Activated CD4-positive, alpha-beta T cell treated with anti-CD3 and anti-CD28 coated beads, Interleukin-2, amount 10 ng/mL, durations not matched to agents 24 days and 14 days (primary cell): ENCODE data around the gene JAG1. TPM values are rescaled to one million over a fixed set of nuclear protein-coding genes. Genes with fewer than 3 reads are reported as not detected.

Experiments used
- DNase-seq: peaks from one replicate; pipeline ENCODE4 v3.0.0; 2022
- H3K27ac Mint-ChIP-seq: one replicate; pipeline ENCODE4 v1.8.0; 2022; ENCODE audit warnings: mild to moderate bottlenecking, mixed read lengths
- H3K27me3 Mint-ChIP-seq: one replicate; pipeline ENCODE4 v1.8.0; 2022; ENCODE audit warnings: mixed read lengths
- H3K36me3 Mint-ChIP-seq: one replicate; pipeline ENCODE4 v1.8.0; 2022; ENCODE audit warnings: low read depth, mild to moderate bottlenecking, mixed read lengths
- H3K4me1 Mint-ChIP-seq: one replicate; pipeline ENCODE4 v1.8.0; 2021; ENCODE audit warnings: mixed read lengths
- H3K4me3 Mint-ChIP-seq: one replicate; pipeline ENCODE4 v1.8.0; 2022; ENCODE audit warnings: mild to moderate bottlenecking, moderate library complexity, mixed read lengths
- H3K9me3 Mint-ChIP-seq: one replicate; pipeline ENCODE4 v1.8.0; 2021; ENCODE audit warnings: mixed read lengths
- intact Hi-C: fragments of 100-400 bp; cut with micrococcal nuclease; formaldehyde crosslinking; loops from one replicate; pipeline ENCODE4 v1.15.1; 2023
- total RNA-seq: library from RNA; stranded (reverse); gene quantifications from 2 replicates; pipeline ENCODE4 v1.2.3, GENCODE V29; 2022

Gene JAG1
- total RNA-seq, 1 donor from 2014 or later, result 1.1 TPM

- Mint-ChIP-seq H3K4me3 (no peak overlapping the region), H3K9me3 (no peaks in the 10 kb centered on the region), H3K27me3 (peaks cover 48% of the 10 kb centered on the region), H3K36me3 (no peaks in the 10 kb centered on the region), H3K4me1 (peaks cover 24% of the 10 kb centered on the region), H3K27ac (no peak overlapping the region)
- intact Hi-C loops, result no loop called here
- no peak for DNase-seq
These were observed 5.0 kb downstream of the JAG1 start for GRCh38 chr20:10668677-10669368.

GRCh38 chr20:10667560-10668167 is 6.1 kb downstream of the JAG1 start:
- peaks cover 49% of the 10 kb centered on the region for H3K27me3 Mint-ChIP-seq
- peaks cover 18% of the 10 kb centered on the region for H3K4me1 Mint-ChIP-seq
- H3K9me3 Mint-ChIP-seq, result no peaks in the 10 kb centered on the region
- intact Hi-C loops, result no loop called here
- H3K27ac Mint-ChIP-seq, result no peak overlapping the region
- no peak overlapping the region for H3K4me3 Mint-ChIP-seq
- no peaks in the 10 kb centered on the region for H3K36me3 Mint-ChIP-seq
- DNase-seq, result no peak

GRCh38 chr20:10667077-10667401 is 6.8 kb downstream of the JAG1 start:
- Mint-ChIP-seq H3K4me1 (peaks cover 14% of the 10 kb centered on the region), H3K27ac (no peak overlapping the region), H3K9me3 (no peaks in the 10 kb centered on the region), H3K4me3 (no peak overlapping the region), H3K27me3 (peaks cover 50% of the 10 kb centered on the region), H3K36me3 (no peaks in the 10 kb centered on the region)
- DNase-seq, result no peak
- intact Hi-C loops, result no loop called here

- DNase-seq, result no peak
- Mint-ChIP-seq H3K27me3 (peaks cover 51% of the 10 kb centered on the region), H3K9me3 (no peaks in the 10 kb centered on the region), H3K4me1 (peaks cover 12% of the 10 kb centered on the region), H3K4me3 (no peak overlapping the region), H3K36me3 (no peaks in the 10 kb centered on the region), H3K27ac (no peak overlapping the region)
- intact Hi-C loops, result no loop called here
These were observed 7.3 kb downstream of the JAG1 start for GRCh38 chr20:10666221-10667076.

- Mint-ChIP-seq H3K27ac (no peak overlapping the region), H3K36me3 (no peaks in the 10 kb centered on the region), H3K4me3 (no peak overlapping the region), H3K9me3 (no peaks in the 10 kb centered on the region), H3K4me1 (peaks cover 6% of the 10 kb centered on the region), H3K27me3 (peaks cover 47% of the 10 kb centered on the region)
- intact Hi-C loops, result no loop called here
- no peak for DNase-seq
These were observed 8.0 kb downstream of the JAG1 start for GRCh38 chr20:10665791-10666190.

- Mint-ChIP-seq H3K4me1 (no peaks in the 10 kb centered on the region), H3K27me3 (peaks cover 42% of the 10 kb centered on the region), H3K36me3 (no peaks in the 10 kb centered on the region), H3K4me3 (no peak overlapping the region), H3K9me3 (no peaks in the 10 kb centered on the region), H3K27ac (no peak overlapping the region)
- no peak for DNase-seq
- intact Hi-C loops, result no loop called here
These were observed 8.7 kb downstream of the JAG1 start for GRCh38 chr20:10665027-10665561.

GRCh38 chr20:10663756-10664155 is 10.0 kb downstream of the JAG1 start:
- intact Hi-C loops, result no loop called here
- Mint-ChIP-seq H3K9me3 (no peaks in the 10 kb centered on the region), H3K4me1 (no peaks in the 10 kb centered on the region), H3K36me3 (no peaks in the 10 kb centered on the region), H3K27ac (no peak overlapping the region), H3K4me3 (no peak overlapping the region), H3K27me3 (peaks cover 39% of the 10 kb centered on the region)
- DNase-seq, result no peak

GRCh38 chr20:10662661-10663458 is 10.9 kb downstream of the JAG1 start:
- Mint-ChIP-seq H3K4me3 (no peak overlapping the region), H3K36me3 (no peaks in the 10 kb centered on the region), H3K27me3 (peaks cover 36% of the 10 kb centered on the region), H3K4me1 (no peaks in the 10 kb centered on the region), H3K9me3 (no peaks in the 10 kb centered on the region), H3K27ac (no peak overlapping the region)
- no peak for DNase-seq
- intact Hi-C loops, result no loop called here

- intact Hi-C loops, result no loop called here
- Mint-ChIP-seq H3K27ac (no peak overlapping the region), H3K36me3 (no peaks in the 10 kb centered on the region), H3K4me3 (no peak overlapping the region), H3K4me1 (no peaks in the 10 kb centered on the region), H3K9me3 (no peaks in the 10 kb centered on the region), H3K27me3 (peaks cover 39% of the 10 kb centered on the region)
- DNase-seq, result no peak
These were observed 11.6 kb downstream of the JAG1 start for GRCh38 chr20:10662151-10662550.

- no peak overlapping the region for H3K4me3 Mint-ChIP-seq
- H3K9me3 Mint-ChIP-seq, result no peaks in the 10 kb centered on the region
- H3K27ac Mint-ChIP-seq, result no peak overlapping the region
- H3K27me3 Mint-ChIP-seq, result peaks cover 39% of the 10 kb centered on the region
- intact Hi-C loops, result no loop called here
- H3K36me3 Mint-ChIP-seq, result no peaks in the 10 kb centered on the region
- DNase-seq, result no peak
- no peaks in the 10 kb centered on the region for H3K4me1 Mint-ChIP-seq
These were observed 12.5 kb downstream of the JAG1 start for GRCh38 chr20:10661261-10661660.

GRCh38 chr20:10660661-10661060 is 13.1 kb downstream of the JAG1 start:
- H3K27me3 Mint-ChIP-seq, result peaks cover 36% of the 10 kb centered on the region

GRCh38 chr20:10659651-10660601 is 13.9 kb downstream of the JAG1 start:
- Mint-ChIP-seq H3K4me1 (no peaks in the 10 kb centered on the region), H3K36me3 (no peaks in the 10 kb centered on the region), H3K4me3 (no peak overlapping the region), H3K27me3 (peaks cover 35% of the 10 kb centered on the region), H3K9me3 (no peaks in the 10 kb centered on the region), H3K27ac (no peak overlapping the region)
- intact Hi-C loops, result no loop called here
- no peak for DNase-seq

More at GRCh38 chr20:10660661-10661060, 13.1 kb downstream of the JAG1 start:
- Mint-ChIP-seq H3K36me3 (no peaks in the 10 kb centered on the region), H3K4me1 (no peaks in the 10 kb centered on the region), H3K9me3 (no peaks in the 10 kb centered on the region), H3K4me3 (no peak overlapping the region), H3K27ac (no peak overlapping the region)
- DNase-seq, result no peak
- intact Hi-C loops, result no loop called here
